ENCODE results near the gene MAP3K10. TPM values are rescaled to one million over a fixed set of nuclear protein-coding genes. Genes with fewer than 3 reads are reported as not detected.

The MAP3K10 gene
- total RNA-seq, 4 donors from 2014 or later: 4.8 to 10.1 (median 5.3) TPM

GRCh38 chr19:40251244-40251643, 60.0 kb downstream of the MAP3K10 start:
- TF ChIP-seq POLR2A (IDR thresholded peaks at IDR 0.05) (no peak), CTCF (IDR thresholded peaks at IDR 0.05) (no peak)
- no peaks in the 10 kb centered on the region for H3K9me3 ChIP-seq
- H3K4me3 ChIP-seq: no peak overlapping the region
- intact Hi-C loops (cut with DNase I): no loop called here
- no peaks in the 10 kb centered on the region for H3K27me3 ChIP-seq
- H3K4me1 ChIP-seq: peaks cover 0 to 35% (median 0%) of the 10 kb centered on the region in 3 donors
- no peak for DNase-seq
- no peak overlapping the region for H3K27ac ChIP-seq
- H3K36me3 ChIP-seq: peaks cover 17 to 92% (median 17%) of the 10 kb centered on the region in 3 donors

- H3K4me3 ChIP-seq: no peak overlapping the region
- intact Hi-C loops (cut with DNase I): no loop called here
- DNase-seq: no peak
- H3K27ac ChIP-seq: no peak overlapping the region
- H3K27me3 ChIP-seq: no peaks in the 10 kb centered on the region
- peaks cover 20 to 94% (median 22%) of the 10 kb centered on the region in 3 donors for H3K36me3 ChIP-seq
- no peak for TF ChIP-seq CTCF (IDR thresholded peaks at IDR 0.05)
- no peak for TF ChIP-seq POLR2A (IDR thresholded peaks at IDR 0.05)
- 64 to 93% methylated on average over 3 to 4 of the region's 4 CpGs for WGBS, 2 donors
- H3K4me1 ChIP-seq: peaks cover 3 to 36% (median 4%) of the 10 kb centered on the region in 3 donors
- no peaks in the 10 kb centered on the region for H3K9me3 ChIP-seq
These were observed 60.8 kb downstream of the MAP3K10 start for GRCh38 chr19:40251991-40252390.

GRCh38 chr19:40252395-40252794, 61.2 kb downstream of the MAP3K10 start:
- Histone ChIP-seq H3K36me3 (peaks cover 20 to 90% (median 22%) of the 10 kb centered on the region in 3 donors), H3K9me3 (no peaks in the 10 kb centered on the region), H3K4me3 (no peak overlapping the region), H3K27me3 (no peaks in the 10 kb centered on the region), H3K4me1 (peaks cover 7 to 40% (median 7%) of the 10 kb centered on the region in 3 donors), H3K27ac (no peak overlapping the region)
- no peak for DNase-seq
- intact Hi-C loops (cut with DNase I): no loop called here
- 54 to 58% methylated on average over 7 of the region's 7 CpGs for WGBS, 2 donors
- TF ChIP-seq POLR2A (IDR thresholded peaks at IDR 0.05): no peak
- TF ChIP-seq CTCF (IDR thresholded peaks at IDR 0.05): no peak

GRCh38 chr19:40253611-40254092, 62.4 kb downstream of the MAP3K10 start:
- H3K4me3 ChIP-seq: no peak overlapping the region
- 61 to 80% methylated on average over 8 of the region's 8 CpGs for WGBS, 2 donors
- peaks cover 20 to 78% (median 22%) of the 10 kb centered on the region in 3 donors for H3K36me3 ChIP-seq
- H3K27ac ChIP-seq: no peak overlapping the region
- intact Hi-C loops (cut with DNase I): no loop called here
- H3K9me3 ChIP-seq: no peaks in the 10 kb centered on the region
- no peaks in the 10 kb centered on the region for H3K27me3 ChIP-seq
- TF ChIP-seq CTCF (IDR thresholded peaks at IDR 0.05) (no peak), POLR2A (IDR thresholded peaks at IDR 0.05) (no peak)
- no peak for DNase-seq
- H3K4me1 ChIP-seq: peaks cover 7 to 46% (median 10%) of the 10 kb centered on the region in 3 donors

GRCh38 chr19:40254714-40255418, 63.6 kb downstream of the MAP3K10 start:
- H3K27me3 ChIP-seq: no peaks in the 10 kb centered on the region
- no peak overlapping the region for H3K4me3 ChIP-seq
- no peaks in the 10 kb centered on the region for H3K9me3 ChIP-seq
- peaks cover 7 to 45% (median 10%) of the 10 kb centered on the region in 3 donors for H3K4me1 ChIP-seq
- H3K27ac ChIP-seq: no peak overlapping the region
- TF ChIP-seq CTCF (IDR thresholded peaks at IDR 0.05): no peak
- no peak for TF ChIP-seq POLR2A (IDR thresholded peaks at IDR 0.05)
- 92 to 95% methylated on average over 4 to 10 of the region's 16 CpGs for WGBS, 2 donors
- no peak for DNase-seq
- peaks cover 20 to 68% (median 22%) of the 10 kb centered on the region in 3 donors for H3K36me3 ChIP-seq
- intact Hi-C loops (cut with DNase I): no loop called here
